ENCODE measurements around the gene LAMC2. TPM values are rescaled to one million over a fixed set of nuclear protein-coding genes. Genes with fewer than 3 reads are reported as not detected.
A peak's percentile ranks its signal among the peaks of the same experiment; 100 is the strongest.

The LAMC2 gene
- total and polyA plus RNA-seq, 10 of the 15 experiments (the other 5 are each of a cell fraction or from before 2014, with no cell fraction given) = 0.27 to 1.5 (median 0.92) TPM

- H3K9me3 ChIP-seq (replicated peaks; ENCODE audit: control insufficient read depth, insufficient read depth, low read length) = no peaks in the 10 kb centered on the region
- in situ Hi-C loops (cut with MboI) = no loop called here
- ChIA-PET SMC1A (ENCODE audit: uncharacterized antibody, unreplicated experiment) (interaction anchor here (0.5 to 6.3 kb wide), 11 partner anchors 12 to 412 kb away, joined by 3 to 33 read pairs (median 4); no protein-coding TSS in a partner anchor), CTCF (interaction anchor here (0.5 to 1.9 kb wide), 3 partner anchors 44 to 151 kb away, joined by 3 to 4 read pairs (median 3); no protein-coding TSS in a partner anchor), RAD21 (ENCODE audit: unreplicated experiment) (interaction anchor here (0.5 to 1.8 kb wide), 12 partner anchors 11 to 217 kb away, joined by 3 to 7 read pairs (median 4); no protein-coding TSS in a partner anchor), POLR2A (interaction anchor here (1.1 kb wide), 3 partner anchors 13 to 218 kb away, joined by 3 to 6 read pairs (median 3); no protein-coding TSS in a partner anchor)
- peak; percentile 36 for DNase-seq (ENCODE audit: low read depth, low spot score)
- TF ChIP-seq YY1 (IDR thresholded peaks at IDR 0.05; ENCODE audit: low read depth, low read length) (0 out of 2 replicates have a peak, but pooled peaks have one; percentile 29), SRF (IDR thresholded peaks at IDR 0.05; ENCODE audit: low read depth in 2 of 2, low read length in 2 of 2) (0 out of 4 replicates have a peak, but pooled peaks of 1 of the 2 experiments have one; percentile 43), HCFC1 (IDR thresholded peaks at IDR 0.05; ENCODE audit: low read length) (no peak), ZNF24 (IDR thresholded peaks at IDR 0.05) (peak; percentile 60; the same call in 1 of the 2 replicates), DPF2 (IDR thresholded peaks at IDR 0.05) (no peak), RUNX3 (IDR thresholded peaks at IDR 0.05; ENCODE audit: low read length) (peak; percentile 35; the same call in 1 of the 2 replicates), ZNF687 (IDR thresholded peaks at IDR 0.05) (peak; percentile 56; the same call in 1 of the 2 replicates), ATF7 (IDR thresholded peaks at IDR 0.05; ENCODE audit: low read depth) (no peak), NR2F1 (conservative IDR thresholded peaks at IDR 0.05) (no peak), POU2F2 (IDR thresholded peaks at IDR 0.05; ENCODE audit: borderline replicate concordance, low read depth, low read length) (peak; percentile 13; the same call in 1 of the 3 replicates), WRNIP1 (IDR thresholded peaks at IDR 0.05; ENCODE audit: borderline replicate concordance, low read depth, low read length) (no peak), STAT3 (IDR thresholded peaks at IDR 0.05; ENCODE audit: low read depth, low read length) (no peak), ZNF622 (IDR thresholded peaks at IDR 0.05) (no peak)
- FAIRE-seq = no peak
- no TSS peak for BruUV-seq (replicated peaks)
- no peaks in the 10 kb centered on the region for H3K36me3 ChIP-seq (ENCODE audit: control insufficient read depth in 2 of 2, insufficient read depth in 2 of 2, low read length in 1 of 2)
- intact Hi-C loops (cut with micrococcal nuclease; ENCODE audit: unreplicated experiment) = loop anchor here (2.0 kb wide), 1 partner anchor 155 kb away; no protein-coding TSS in a partner anchor
- peak; percentile 73 for ATAC-seq
- H3K27me3 ChIP-seq (replicated peaks in 1 of 2; ENCODE audit: control insufficient read depth in 2 of 2, insufficient read depth in 2 of 2, low read length in 1 of 2) = no peaks in the 10 kb centered on the region
- WGBS (ENCODE audit: insufficient coverage, insufficient replicate concordance, low lambda C conversion rate, missing lambda C conversion rate) = 31% methylated on average over 3 of the region's 3 CpGs
- peak overlapping the region; percentile 41 for H3K4me2 ChIP-seq (ENCODE audit: control insufficient read depth, insufficient read depth)
- H3K9ac ChIP-seq (ENCODE audit: control insufficient read depth, insufficient read depth, low read length) = 0 out of 2 replicates have a peak overlapping the region, but pooled peaks have one; percentile 2
- peaks cover 11% of the 10 kb centered on the region for H3K4me1 ChIP-seq (ENCODE audit: control insufficient read depth, insufficient read depth, low read length)
- no peaks in the 10 kb centered on the region for H3K79me2 ChIP-seq (ENCODE audit: control insufficient read depth, insufficient read depth, low read length)
- no peak overlapping the region for H3K4me3 ChIP-seq
- peak overlapping the region; percentile 86 for H3K27ac ChIP-seq (ENCODE audit: control insufficient read depth, insufficient read depth)
- peak overlapping the region; percentile 42 for H2AFZ ChIP-seq (ENCODE audit: control insufficient read depth, low read depth, low read length)
- H4K20me1 ChIP-seq (ENCODE audit: control insufficient read depth, insufficient read depth) = no peaks in the 10 kb centered on the region
Measured at GRCh38 chr1:183180218-183180617, 5.8 kb upstream of the LAMC2 start.
